Cerebellar cortex (tissue), 1 donor: Measurements from ENCODE around the gene TUBB2B.

ENCODE experiments used
- DNase-seq: peaks from one replicate; pipeline ENCODE4 v3.0.0-alpha.2; 2015; ENCODE audit warnings: low spot score

Gene TUBB2B

DNA sequence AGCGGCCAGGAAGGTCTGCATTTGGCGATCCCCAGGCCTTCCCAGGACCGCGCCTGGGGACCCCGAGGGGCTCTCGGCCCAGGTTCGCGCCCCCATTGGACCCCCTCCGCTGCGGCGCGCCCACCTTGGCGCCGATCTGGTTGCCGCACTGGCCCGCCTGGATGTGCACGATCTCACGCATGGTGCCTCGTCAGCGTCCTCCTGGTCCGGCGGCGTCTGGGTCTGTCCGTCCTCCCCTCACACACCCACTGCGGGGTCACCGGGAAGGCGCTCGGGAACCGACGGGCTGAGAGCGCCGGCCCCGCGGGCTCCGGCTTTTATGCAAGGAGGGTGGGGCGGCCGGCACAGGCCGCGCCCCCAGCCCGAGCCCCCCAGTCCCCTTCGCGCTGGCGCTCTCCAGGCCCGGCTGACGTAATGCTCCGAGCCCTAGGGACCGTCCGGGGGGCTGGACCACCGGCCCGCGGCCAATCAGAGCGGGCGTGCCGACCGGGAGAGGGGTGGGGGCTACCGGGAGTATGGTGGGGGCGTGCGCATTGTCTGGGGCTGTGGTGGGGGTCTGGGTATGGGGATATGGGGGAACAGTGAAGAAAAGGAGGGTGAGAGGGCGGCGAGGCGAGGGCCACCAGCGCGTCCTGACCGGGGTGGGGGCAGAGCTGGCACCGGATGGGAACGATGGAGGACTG lies at the start of gene TUBB2B:
TSS of gene TUBB2B (minus strand) at position 291 of the 683 bp plus-strand sequence. CDS start at position 181, 110 bp downstream.
- no peak for DNase-seq

DNA sequence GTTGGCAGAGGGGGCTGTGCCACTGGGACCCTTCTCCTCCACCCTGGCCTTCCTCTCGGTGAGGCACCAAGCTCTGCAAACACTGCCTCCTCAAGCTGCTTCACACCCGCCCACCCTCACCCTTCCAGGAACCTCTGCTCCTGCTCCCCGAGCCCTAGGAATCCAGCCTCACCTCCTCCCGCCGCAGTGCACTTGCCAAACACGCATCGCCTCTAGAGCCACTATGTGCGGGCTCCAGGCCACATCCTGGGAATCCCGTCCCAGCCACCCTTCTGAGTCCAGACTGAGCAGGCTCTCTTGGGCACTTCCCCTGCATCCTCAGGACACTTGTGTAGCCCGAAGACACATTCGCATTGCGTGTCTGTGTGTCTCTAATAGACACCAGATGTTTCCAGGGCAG lies 49.8 kb upstream of the TUBB2B start:
- DNase-seq = no peak

GRCh38 chr6:3276174-3277167 lies 49.0 kb upstream of the TUBB2B start:
- DNase-seq = no peak

- no peak for DNase-seq
These were observed 46.5 kb upstream of the TUBB2B start for GRCh38 chr6:3273707-3274521.

DNA sequence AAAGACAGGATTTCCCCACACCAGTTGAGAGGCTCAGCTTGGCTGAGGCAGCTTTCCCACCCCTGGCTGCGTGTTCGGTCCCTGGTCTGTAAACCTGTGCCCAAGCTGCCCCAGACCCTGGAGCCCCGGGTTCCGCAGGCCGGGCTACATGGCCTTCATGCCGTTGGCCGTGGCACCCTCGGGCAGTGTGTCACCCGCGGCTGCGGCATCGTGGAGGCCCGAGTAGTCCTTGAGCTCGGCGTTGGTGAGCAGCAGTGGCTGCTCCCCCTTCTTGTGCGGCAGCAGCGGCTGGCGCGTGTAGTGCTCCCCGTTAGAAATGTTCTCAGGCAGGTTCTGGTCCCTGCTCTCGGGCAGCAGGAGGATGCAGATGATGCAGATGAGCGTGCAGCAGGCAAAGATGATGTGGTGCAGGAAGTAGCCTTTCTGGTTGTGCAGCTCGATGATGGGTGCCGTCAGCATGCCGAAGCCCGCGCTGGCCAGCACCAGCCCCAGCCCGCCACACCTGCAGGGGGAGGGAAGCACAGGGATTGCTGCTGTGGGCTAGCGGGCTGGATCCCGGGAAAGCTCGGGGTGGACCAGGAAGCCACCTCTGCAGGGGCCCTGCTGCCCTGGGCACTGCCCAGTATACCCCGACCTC lies 45.6 kb upstream of the TUBB2B start:
- no peak for DNase-seq

DNA sequence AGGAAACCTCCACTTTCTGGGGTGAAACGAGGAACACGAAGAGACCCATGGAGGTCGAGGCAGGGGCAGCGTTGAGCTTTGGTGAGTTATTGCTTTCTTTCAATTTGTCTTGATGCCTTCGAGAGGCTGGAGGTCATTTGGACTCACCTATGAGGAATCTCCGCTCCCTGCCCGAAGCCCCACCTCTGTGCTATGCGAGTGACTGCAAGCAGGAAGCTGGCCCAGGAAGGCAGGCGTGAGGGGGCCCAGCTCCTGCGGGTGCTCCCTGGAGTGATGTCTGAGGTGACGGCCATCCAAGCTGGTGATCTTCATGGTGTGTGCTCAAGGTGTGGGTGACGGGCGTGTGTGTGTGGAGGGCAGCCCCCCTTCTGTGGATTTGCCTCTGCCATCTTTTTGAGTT lies 44.3 kb upstream of the TUBB2B start:
- no peak for DNase-seq

- no peak for DNase-seq
These were observed 42.8 kb upstream of the TUBB2B start for GRCh38 chr6:3270258-3270657.

DNA sequence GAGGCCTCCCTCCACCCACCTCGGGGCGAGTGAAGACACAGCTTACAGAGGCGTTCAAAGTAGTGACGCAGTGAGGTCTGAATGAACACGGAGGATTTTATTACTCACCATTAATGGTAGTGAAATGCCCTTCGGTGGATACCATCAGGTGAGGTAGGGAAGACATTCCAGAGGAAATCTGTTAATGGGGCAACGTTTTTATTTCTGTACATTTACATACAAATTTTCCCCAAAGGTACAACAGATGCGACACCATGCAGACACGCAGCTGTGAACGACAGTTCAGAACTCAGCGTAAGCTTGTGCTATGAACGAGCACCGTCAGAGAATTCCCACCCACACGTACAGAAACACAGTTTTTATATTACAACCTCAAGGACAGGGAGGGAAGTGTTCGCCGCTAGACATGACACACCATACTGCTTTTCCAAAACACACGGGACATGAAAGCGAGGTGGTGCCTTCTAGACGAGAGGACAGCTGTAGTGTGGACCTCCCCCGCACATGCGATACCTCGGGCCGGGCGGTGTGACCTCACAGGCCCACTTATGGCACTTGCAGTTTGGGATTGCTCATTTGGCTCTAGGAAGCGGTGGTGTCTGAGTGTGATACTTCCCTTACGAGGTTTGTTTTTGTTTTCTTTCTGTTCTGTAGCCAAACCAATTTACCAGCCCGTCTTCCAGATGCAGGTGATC lies 42.0 kb upstream of the TUBB2B start:
- DNase-seq = no peak

- DNase-seq = no peak
These were observed 41.2 kb upstream of the TUBB2B start for GRCh38 chr6:3268680-3269079.

- DNase-seq = no peak
These were observed 39.7 kb upstream of the TUBB2B start for GRCh38 chr6:3267162-3267561.

GRCh38 chr6:3266170-3266569 lies 38.7 kb upstream of the TUBB2B start:
- DNase-seq = no peak

DNA sequence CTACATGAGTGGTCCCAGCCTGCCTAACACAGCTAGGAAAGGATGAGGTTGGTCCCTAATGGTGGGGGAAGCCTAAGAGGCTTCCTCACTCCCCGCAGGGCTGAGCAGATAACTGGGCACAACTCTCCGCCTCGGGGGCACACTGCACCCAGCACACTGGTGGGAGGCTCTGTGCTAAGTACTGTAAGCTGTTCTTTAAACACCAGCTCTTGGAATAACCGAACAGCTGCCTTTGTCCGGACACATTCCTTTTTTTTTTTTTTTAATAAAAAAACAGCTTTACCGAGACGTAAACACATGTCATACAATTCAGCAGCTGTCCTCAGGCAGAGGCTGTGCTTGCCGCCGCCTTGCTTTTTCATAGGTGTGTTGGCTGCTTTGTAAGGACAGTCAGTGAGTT lies 38.2 kb upstream of the TUBB2B start:
- no peak for DNase-seq

DNA sequence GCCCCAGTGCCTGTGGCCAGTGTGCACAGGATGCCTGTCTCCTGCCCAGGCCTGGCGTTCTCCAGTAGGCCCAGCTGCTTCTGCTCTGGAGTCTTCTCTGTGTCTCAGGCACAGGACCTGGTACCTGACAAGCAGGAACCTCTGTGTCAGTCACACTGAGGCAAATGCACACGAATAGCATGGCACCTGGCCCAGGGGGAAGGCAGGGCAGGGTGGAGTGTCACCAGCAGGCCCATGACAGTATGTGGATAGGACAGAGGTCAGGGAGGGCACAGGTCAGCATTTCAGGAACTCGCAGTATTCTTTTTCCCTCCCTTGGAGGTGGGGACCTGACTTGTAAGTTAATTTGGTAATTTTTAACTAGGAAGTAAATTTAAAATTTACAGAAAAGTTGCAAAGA lies 36.9 kb upstream of the TUBB2B start:
- DNase-seq = no peak

DNA sequence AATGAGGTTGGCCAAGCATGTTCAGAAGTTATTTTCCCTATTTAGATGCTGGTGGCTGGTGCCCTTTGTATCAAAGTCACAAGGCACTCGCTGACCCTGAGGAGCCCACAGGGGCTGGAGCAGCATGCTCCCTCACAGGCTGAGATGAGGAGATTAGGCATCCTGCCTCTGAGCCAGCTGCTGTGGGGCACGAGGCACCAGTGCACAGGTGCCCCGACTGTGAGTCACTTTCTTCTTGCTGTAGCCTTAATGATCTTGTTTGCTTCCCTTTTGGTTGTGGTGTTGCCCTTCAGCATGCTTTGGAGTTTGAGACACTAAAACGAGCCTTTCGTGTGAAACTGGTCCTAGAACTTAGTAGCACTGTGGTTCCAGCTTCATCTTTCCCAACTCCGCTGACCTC lies 35.6 kb upstream of the TUBB2B start:
- DNase-seq = no peak

GRCh38 chr6:3261921-3262320 lies 34.5 kb upstream of the TUBB2B start:
- DNase-seq = no peak

DNA sequence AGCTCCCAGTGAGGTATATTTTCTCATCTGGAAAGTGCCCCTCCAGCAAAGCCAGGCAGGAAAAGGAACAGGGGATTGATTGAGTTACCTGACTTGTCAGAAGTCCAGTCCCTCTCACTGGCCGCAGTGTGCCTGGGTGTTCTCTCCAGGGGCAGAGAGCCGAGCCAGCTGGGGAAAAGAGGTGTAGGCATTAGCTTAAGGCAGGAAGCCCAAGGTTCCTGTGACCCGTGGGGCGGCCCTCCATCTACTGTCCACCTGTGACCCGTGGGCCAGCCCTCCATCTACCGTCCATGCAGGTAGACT lies 34.0 kb upstream of the TUBB2B start:
- DNase-seq = no peak

DNA sequence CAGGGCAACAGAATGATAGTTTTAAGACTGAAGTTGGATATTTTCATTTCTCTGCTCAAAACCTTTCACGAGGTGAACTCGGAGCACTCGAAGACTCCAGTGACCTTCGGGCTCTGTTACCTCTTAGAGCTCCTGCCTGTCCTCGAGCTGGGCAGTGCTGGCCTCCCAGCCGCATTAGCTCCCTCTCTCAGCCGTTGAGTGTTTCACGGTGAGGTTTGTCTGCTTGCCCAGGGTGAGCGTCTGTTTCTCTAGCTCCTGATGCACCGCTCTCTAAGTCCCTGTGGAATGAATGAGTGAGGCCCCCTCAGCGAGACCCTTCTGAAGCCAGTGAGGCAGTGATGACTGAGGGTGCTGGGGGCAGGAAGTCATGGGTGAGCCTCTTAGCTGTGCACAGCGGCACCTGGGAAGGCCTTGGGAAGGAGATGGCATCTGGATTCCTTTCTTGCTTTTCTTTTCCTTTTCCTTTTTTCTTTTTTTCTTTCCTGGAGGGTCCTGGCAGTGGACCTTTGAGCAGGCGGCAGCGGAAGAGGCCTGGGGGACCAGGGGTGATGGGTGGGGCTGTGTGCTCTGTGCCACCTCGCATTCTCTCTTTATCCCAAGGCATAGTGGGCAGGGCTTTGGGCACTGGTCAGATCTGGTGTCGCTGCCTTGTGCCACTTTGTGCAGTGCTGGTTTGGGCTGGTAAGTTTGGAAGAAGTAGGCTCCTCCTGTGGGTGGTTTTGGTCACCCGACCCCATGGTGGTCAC lies 33.5 kb upstream of the TUBB2B start:
- no peak for DNase-seq

DNA sequence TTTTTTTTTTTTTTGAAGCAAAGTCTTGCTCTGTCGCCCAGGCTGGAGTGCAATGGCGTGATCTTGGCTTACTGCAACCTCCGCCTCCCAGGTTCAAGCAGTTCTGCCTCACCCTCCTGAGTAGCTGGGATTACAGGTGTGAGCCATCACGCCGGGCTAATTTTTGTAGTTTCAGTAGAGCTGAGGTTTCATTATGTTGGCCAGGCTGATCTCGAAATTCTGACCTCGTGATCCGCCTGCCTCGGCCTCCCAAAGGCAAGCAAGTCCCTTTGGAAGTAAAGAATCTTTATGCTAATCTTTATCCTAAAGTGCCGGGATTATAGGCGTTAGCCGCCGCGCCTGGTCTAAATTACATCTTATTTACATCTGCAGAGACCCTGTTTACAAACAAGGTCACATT lies 32.8 kb upstream of the TUBB2B start:
- DNase-seq = no peak

GRCh38 chr6:3259491-3259958 lies 32.1 kb upstream of the TUBB2B start:
- DNase-seq = peak; percentile 60

- peak; percentile 85 for DNase-seq
These were observed 31.5 kb upstream of the TUBB2B start, which contains the start of gene PSMG4 for GRCh38 chr6:3258720-3259490. Gene PSMG4, plus strand, starts transcription at chr6:3258947. Its CDS starts 76 bp downstream, at chr6:3259023.
